ENCODE measurements around the gene SLC5A10.

Gene SLC5A10

DNA sequence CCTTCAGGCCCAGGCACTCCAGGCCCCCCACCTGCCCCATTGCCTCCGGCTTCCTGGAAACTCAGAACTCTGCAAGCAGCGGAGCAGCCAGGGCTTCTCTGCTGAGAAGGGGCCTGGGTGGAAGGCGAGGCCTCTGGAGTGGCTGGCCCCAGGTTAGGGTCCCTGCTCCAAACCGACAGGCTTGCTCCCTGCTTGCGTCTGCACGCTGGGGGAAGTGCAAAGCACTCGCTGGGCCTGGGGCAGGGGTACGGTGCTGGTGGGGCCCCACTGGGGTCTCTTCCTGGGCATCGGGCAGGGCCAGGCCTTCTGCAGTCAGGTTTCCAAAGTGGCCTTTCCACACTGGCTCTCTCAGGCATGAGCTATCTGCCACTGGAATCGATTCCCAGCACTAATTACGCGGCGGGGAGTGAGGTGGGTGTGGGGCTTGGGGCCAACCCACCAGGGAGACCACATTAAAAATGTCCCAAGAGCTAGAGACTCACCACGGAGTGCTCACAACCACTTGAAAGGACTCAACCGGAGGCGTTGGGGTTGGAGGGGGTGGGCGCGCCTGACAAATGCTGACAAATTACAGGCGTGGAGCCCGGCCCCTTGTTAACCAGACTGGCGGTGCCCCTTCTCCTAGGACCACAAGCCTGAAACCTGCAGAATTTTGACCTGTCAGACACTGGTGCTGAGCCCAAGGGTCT, 34.7 kb downstream of the SLC5A10 start:
- no peaks in the 10 kb centered on the region for H3K36me3 ChIP-seq (replicated peaks; ENCODE audit: insufficient read depth, low read length)
- no peak overlapping the region for H3K27ac ChIP-seq (ENCODE audit: low read length)
- H3F3A ChIP-seq (ENCODE audit: insufficient read depth, low read length): no peaks in the 10 kb centered on the region
- no peak overlapping the region for H2AFZ ChIP-seq (ENCODE audit: low read length)
- DNase-seq: no peak
- no peaks in the 10 kb centered on the region for H3K9me2 ChIP-seq (replicated peaks; ENCODE audit: insufficient read depth, low read length)
- H3K9me3 ChIP-seq (replicated peaks; ENCODE audit: insufficient read depth, low read length): no peaks in the 10 kb centered on the region
- no peak overlapping the region for H3K4me3 ChIP-seq (ENCODE audit: low read length)
- H3K9ac ChIP-seq (ENCODE audit: low read length): no peak overlapping the region
- H3K4me2 ChIP-seq (ENCODE audit: low read depth, low read length): no peak overlapping the region
- no peak for TF ChIP-seq EZH2phosphoT487 (IDR thresholded peaks at IDR 0.05; ENCODE audit: low read length)
- TF ChIP-seq EZH2 (optimal IDR thresholded peaks at IDR 0.05; ENCODE audit: low read depth, low read length): no peak
- TF ChIP-seq, protein P1, sequence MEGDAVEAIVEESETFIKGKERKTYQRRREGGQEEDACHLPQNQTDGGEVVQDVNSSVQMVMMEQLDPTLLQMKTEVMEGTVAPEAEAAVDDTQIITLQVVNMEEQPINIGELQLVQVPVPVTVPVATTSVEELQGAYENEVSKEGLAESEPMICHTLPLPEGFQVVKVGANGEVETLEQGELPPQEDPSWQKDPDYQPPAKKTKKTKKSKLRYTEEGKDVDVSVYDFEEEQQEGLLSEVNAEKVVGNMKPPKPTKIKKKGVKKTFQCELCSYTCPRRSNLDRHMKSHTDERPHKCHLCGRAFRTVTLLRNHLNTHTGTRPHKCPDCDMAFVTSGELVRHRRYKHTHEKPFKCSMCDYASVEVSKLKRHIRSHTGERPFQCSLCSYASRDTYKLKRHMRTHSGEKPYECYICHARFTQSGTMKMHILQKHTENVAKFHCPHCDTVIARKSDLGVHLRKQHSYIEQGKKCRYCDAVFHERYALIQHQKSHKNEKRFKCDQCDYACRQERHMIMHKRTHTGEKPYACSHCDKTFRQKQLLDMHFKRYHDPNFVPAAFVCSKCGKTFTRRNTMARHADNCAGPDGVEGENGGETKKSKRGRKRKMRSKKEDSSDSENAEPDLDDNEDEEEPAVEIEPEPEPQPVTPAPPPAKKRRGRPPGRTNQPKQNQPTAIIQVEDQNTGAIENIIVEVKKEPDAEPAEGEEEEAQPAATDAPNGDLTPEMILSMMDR (IDR thresholded peaks at IDR 0.05; ENCODE audit: low read length): no peak
- H3K4me1 ChIP-seq (ENCODE audit: low read length): no peaks in the 10 kb centered on the region
- no peaks in the 10 kb centered on the region for H3K27me3 ChIP-seq (replicated peaks; ENCODE audit: insufficient read depth, low read length)
- no peaks in the 10 kb centered on the region for H4K20me1 ChIP-seq (ENCODE audit: insufficient read depth, low read length)
- H3K79me2 ChIP-seq (ENCODE audit: low read length): peaks cover 19% of the 10 kb centered on the region

DNA sequence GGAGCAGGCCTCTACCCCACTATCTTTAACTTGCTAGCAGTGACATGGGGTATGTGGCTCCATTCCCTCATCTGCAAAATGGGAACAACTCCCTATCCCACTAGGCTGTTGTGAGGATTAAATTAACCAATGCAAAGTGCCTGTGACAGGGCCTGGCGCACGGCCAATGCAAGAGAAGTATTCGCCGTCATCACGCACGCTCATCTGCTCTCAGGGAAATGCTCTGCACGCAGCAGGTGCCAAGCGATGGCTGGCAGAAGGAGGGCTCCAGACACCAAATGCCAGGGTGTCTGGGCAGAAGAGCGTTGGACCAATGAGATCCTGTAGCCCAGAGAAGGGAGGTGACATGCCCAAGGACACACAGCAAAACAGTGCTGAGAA, 35.3 kb downstream of the SLC5A10 start:
- H3F3A ChIP-seq (ENCODE audit: insufficient read depth, low read length): no peaks in the 10 kb centered on the region
- no peak overlapping the region for H3K9ac ChIP-seq (ENCODE audit: low read length)
- H3K9me3 ChIP-seq (replicated peaks; ENCODE audit: insufficient read depth, low read length): no peaks in the 10 kb centered on the region
- no peak overlapping the region for H3K27ac ChIP-seq (ENCODE audit: low read length)
- H3K4me2 ChIP-seq (ENCODE audit: low read depth, low read length): no peak overlapping the region
- no peaks in the 10 kb centered on the region for H3K27me3 ChIP-seq (replicated peaks; ENCODE audit: insufficient read depth, low read length)
- peaks cover 3% of the 10 kb centered on the region for H3K4me1 ChIP-seq (ENCODE audit: low read length)
- no peaks in the 10 kb centered on the region for H3K36me3 ChIP-seq (replicated peaks; ENCODE audit: insufficient read depth, low read length)
- TF ChIP-seq EZH2 (optimal IDR thresholded peaks at IDR 0.05; ENCODE audit: low read depth, low read length): no peak
- TF ChIP-seq EZH2phosphoT487 (IDR thresholded peaks at IDR 0.05; ENCODE audit: low read length): no peak
- TF ChIP-seq, protein P1 (IDR thresholded peaks at IDR 0.05; ENCODE audit: low read length): no peak
- DNase-seq: no peak
- H3K79me2 ChIP-seq (ENCODE audit: low read length): peaks cover 24% of the 10 kb centered on the region
- H3K4me3 ChIP-seq (ENCODE audit: low read length): no peak overlapping the region
- no peaks in the 10 kb centered on the region for H4K20me1 ChIP-seq (ENCODE audit: insufficient read depth, low read length)
- H3K9me2 ChIP-seq (replicated peaks; ENCODE audit: insufficient read depth, low read length): no peaks in the 10 kb centered on the region
- no peak overlapping the region for H2AFZ ChIP-seq (ENCODE audit: low read length)

DNA sequence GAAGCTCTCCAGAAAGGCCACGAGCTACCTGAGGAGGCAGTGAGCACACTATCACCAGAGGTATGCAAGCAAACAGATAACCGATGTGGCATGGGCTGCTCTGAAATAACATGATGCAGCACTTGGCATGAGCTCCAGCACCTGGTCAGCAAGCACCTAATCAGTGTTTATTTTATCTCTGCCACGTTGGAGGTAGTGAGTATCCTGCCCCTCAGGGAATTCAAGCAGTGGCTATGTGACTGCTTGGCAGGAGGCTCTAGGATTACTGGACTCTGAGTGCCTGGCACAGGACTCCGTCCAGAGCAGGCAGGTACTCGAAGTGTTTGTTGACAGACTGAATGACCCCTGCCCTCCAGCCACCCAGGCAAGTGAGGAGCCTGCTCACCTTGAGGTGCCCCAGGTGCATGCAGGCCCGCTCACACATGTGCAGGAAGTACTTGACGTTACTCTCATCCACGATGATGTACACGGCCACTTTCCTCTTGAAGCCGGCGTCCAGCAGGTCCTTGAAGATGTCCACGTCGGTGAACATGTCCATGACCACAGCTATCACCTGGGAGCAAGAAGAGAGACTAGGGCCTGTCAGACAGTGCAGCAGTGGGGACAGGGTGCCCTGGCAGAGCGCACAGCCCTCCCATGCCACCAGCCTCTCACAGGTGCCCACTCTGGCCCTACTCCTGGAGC, 36.0 kb downstream of the SLC5A10 start:
- Histone ChIP-seq H3K9me3 (replicated peaks; ENCODE audit: insufficient read depth, low read length) (no peaks in the 10 kb centered on the region), H3K9me2 (replicated peaks; ENCODE audit: insufficient read depth, low read length) (no peaks in the 10 kb centered on the region), H3K4me2 (ENCODE audit: low read depth, low read length) (no peak overlapping the region), H3K79me2 (ENCODE audit: low read length) (peaks cover 27% of the 10 kb centered on the region), H4K20me1 (ENCODE audit: insufficient read depth, low read length) (no peaks in the 10 kb centered on the region), H3K27me3 (replicated peaks; ENCODE audit: insufficient read depth, low read length) (no peaks in the 10 kb centered on the region), H3K36me3 (replicated peaks; ENCODE audit: insufficient read depth, low read length) (no peaks in the 10 kb centered on the region), H3K9ac (ENCODE audit: low read length) (no peak overlapping the region), H3K27ac (ENCODE audit: low read length) (no peak overlapping the region), H3K4me1 (ENCODE audit: low read length) (peaks cover 9% of the 10 kb centered on the region), H2AFZ (ENCODE audit: low read length) (no peak overlapping the region), H3F3A (ENCODE audit: insufficient read depth, low read length) (peaks cover under 1% of the 10 kb centered on the region; the same call in 1 of the 2 replicates), H3K4me3 (ENCODE audit: low read length) (no peak overlapping the region)
- no peak for DNase-seq
- TF ChIP-seq, protein P1 (IDR thresholded peaks at IDR 0.05; ENCODE audit: low read length): no peak
- TF ChIP-seq EZH2phosphoT487 (IDR thresholded peaks at IDR 0.05; ENCODE audit: low read length) (no peak), EZH2 (optimal IDR thresholded peaks at IDR 0.05; ENCODE audit: low read depth, low read length) (no peak)
